SW 1271 (cell line): ENCODE results near the gene SFT2D1.

ENCODE experiments used
- DNase-seq, 2 experiments: peaks; one replicate each; lab custom pipeline; 2025; lab: John Stamatoyannopoulos, UW

The SFT2D1 gene

GRCh38 chr6:166333172-166333995 lies 9.0 kb downstream of the SFT2D1 start:
- DNase-seq: no peak

- no peak for DNase-seq
Measured at GRCh38 chr6:166331503-166332415, 10.6 kb downstream of the SFT2D1 start.

GRCh38 chr6:166330612-166331011 lies 11.7 kb downstream of the SFT2D1 start:
- DNase-seq: no peak

- DNase-seq: no peak
Measured at GRCh38 chr6:166325383-166326042, 16.8 kb downstream of the SFT2D1 start.

GRCh38 chr6:166323395-166323794 lies 18.9 kb downstream of the SFT2D1 start:
- DNase-seq: no peak

- no peak for DNase-seq
Measured at GRCh38 chr6:166318649-166319600, 23.4 kb downstream of the SFT2D1 start.

GRCh38 chr6:166318227-166318626 lies 24.1 kb downstream of the SFT2D1 start:
- DNase-seq: no peak

GRCh38 chr6:166317261-166318212 lies 24.8 kb downstream of the SFT2D1 start:
- DNase-seq: no peak

GRCh38 chr6:166315436-166315835 lies 26.9 kb downstream of the SFT2D1 start:
- no peak for DNase-seq

GRCh38 chr6:166314454-166314853 lies 27.9 kb downstream of the SFT2D1 start:
- DNase-seq: no peak

- DNase-seq: no peak
Measured at GRCh38 chr6:166313255-166314070, 28.9 kb downstream of the SFT2D1 start.

- no peak for DNase-seq
Measured at GRCh38 chr6:166312832-166313231, 29.5 kb downstream of the SFT2D1 start.

GRCh38 chr6:166310634-166311033 lies 31.7 kb downstream of the SFT2D1 start:
- no peak for DNase-seq

GRCh38 chr6:166309977-166310376 lies 32.4 kb downstream of the SFT2D1 start:
- DNase-seq: no peak

- DNase-seq: no peak
Measured at GRCh38 chr6:166308769-166309589, 33.4 kb downstream of the SFT2D1 start.

- no peak for DNase-seq
Measured at GRCh38 chr6:166308033-166308768, 34.1 kb downstream of the SFT2D1 start, which contains the start of gene PRR18. Gene PRR18, minus strand, starts transcription at chr6:166308392. Its CDS starts 250 bp downstream, at chr6:166308142.
